Choroid plexus epithelial cell (primary cell): Measurements from ENCODE around the gene AFG1L.
"Not testable (repeated sequence)": the region's sequence is repeated elsewhere in the genome, so short reads cannot be mapped to it uniquely, and the experiment has no call there.

ENCODE experiments used
- DNase-seq: peaks from one replicate; pipeline ENCODE4 v3.0.0-alpha.2; 2010; ENCODE audit warnings: low read depth
- H3K4me3 ChIP-seq: 2 replicates; pipeline ENCODE4 v1.5.1; 2011; ENCODE audit warnings: low read depth, mild to moderate bottlenecking, control low read depth, low read length, moderate library complexity
- TF ChIP-seq, protein P1 (sequence below): conservative IDR thresholded peaks from 2 replicates; pipeline ENCODE4 v1.5.1; 2011; ENCODE audit warnings: low read depth, mild to moderate bottlenecking, control low read depth, inconsistent platforms, low read length, moderate library complexity

The AFG1L gene

DNA sequence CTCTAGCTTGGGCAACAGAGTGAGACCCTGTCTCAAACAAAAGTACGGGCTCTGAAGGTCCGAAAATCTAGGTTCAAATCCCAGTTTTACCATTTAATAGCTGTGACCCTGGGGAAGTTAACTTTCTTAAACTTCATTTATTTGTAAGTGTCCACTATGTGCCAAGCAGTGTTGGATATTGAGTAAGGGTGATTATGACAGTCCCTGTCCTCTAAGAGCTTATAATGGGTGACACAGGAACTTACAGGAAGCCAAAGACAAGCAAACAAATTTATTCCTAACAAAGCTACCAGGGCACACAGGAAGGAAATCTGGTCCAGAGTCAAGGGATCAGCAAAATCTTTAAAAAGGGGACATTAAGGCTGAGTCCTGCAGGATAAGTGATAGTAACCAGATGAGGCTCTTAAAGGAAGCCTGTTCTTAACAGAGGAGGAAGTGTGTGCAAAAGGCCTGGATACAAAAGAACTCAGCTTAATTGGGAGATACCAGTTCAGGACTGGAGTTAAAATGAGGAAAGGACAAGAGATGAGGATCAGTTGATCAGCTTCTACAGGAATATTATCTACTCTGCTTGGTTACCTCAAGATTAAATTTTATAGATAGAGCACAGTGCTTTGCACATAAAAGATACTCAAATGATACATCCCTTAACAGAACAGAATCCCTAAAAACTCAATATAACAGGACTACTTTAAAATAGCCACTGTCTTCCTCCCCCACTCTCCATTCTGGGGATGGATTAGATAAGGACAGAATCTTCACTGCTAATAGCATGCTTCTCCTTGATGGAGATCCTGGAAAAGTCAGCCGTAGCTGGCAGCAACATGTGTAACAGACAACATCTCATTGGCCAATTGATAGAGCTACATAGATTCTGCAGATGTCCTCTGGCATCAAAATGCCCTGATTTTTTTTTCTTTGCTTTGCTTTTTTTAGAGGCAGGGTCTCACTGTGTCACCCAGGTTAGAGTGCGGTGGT lies 40.1 kb upstream of the AFG1L start:
- no peak overlapping the region for H3K4me3 ChIP-seq
- DNase-seq, result no peak
- TF ChIP-seq, protein P1, sequence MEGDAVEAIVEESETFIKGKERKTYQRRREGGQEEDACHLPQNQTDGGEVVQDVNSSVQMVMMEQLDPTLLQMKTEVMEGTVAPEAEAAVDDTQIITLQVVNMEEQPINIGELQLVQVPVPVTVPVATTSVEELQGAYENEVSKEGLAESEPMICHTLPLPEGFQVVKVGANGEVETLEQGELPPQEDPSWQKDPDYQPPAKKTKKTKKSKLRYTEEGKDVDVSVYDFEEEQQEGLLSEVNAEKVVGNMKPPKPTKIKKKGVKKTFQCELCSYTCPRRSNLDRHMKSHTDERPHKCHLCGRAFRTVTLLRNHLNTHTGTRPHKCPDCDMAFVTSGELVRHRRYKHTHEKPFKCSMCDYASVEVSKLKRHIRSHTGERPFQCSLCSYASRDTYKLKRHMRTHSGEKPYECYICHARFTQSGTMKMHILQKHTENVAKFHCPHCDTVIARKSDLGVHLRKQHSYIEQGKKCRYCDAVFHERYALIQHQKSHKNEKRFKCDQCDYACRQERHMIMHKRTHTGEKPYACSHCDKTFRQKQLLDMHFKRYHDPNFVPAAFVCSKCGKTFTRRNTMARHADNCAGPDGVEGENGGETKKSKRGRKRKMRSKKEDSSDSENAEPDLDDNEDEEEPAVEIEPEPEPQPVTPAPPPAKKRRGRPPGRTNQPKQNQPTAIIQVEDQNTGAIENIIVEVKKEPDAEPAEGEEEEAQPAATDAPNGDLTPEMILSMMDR, result no peak

- peak; percentile 50 for DNase-seq
- H3K4me3 ChIP-seq, result peak overlapping the region; percentile 94
- TF ChIP-seq, protein P1, result no peak
Observed at GRCh38 chr6:108260126-108260808, 34.6 kb upstream of the AFG1L start.

- DNase-seq, result peak; percentile 98
- peak within 1 kb of the TSS; percentile 94 for H3K4me3 ChIP-seq
- TF ChIP-seq, protein P1, result peak; percentile 15
Observed at GRCh38 chr6:108260809-108261569, 33.9 kb upstream of the AFG1L start, which contains the start of gene SNX3. Gene SNX3 (minus strand): TSS chr6:108261040. CDS start chr6:108260921, 119 bp downstream.

GRCh38 chr6:108263371-108263770 lies 31.5 kb upstream of the AFG1L start:
- TF ChIP-seq, protein P1, result no peak
- no peak overlapping the region for H3K4me3 ChIP-seq
- DNase-seq, result no peak

DNA sequence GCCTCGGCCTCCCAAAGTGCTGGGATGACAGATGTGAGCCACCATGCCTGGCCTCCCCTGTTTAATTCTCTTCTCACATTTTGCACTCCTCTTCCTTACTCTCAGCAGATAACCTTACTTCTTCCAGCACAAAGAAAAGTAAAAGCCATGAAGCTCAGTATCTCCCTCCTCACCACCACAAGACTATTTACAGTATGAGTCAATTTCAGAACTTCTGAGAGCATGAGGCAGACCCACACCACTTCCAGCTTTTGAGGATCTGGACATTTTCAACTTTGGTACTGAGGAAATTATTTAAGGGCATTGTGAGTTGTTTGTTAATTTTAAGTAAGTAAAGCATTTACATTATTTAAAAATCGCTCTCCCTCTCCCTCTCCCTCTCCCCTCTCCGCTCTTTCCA lies 26.0 kb upstream of the AFG1L start:
- no peak overlapping the region for H3K4me3 ChIP-seq
- TF ChIP-seq, protein P1, result no peak
- no peak for DNase-seq

DNA sequence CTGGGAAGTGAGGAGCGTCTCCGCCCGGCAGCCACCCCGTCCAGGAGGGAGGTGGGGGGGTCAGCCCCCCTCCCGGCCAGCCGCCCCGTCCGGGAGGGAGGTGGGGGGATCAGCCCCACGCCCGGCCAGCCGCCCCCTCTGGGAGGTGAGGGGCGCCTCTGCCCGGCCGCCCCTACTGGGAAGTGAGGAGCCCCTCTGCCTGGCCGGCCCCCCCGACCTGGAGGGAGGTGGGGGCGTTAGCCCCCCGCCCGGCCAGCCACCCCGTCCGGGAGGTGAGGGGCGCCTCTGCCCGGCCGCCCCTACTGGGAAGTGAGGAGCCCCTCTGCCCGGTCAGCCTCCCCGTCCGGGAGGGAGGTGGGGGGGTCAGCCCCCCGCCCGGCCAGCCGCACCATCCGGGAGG lies 24.9 kb upstream of the AFG1L start:
- not testable (repeated sequence) for DNase-seq, H3K4me3 ChIP-seq

DNA sequence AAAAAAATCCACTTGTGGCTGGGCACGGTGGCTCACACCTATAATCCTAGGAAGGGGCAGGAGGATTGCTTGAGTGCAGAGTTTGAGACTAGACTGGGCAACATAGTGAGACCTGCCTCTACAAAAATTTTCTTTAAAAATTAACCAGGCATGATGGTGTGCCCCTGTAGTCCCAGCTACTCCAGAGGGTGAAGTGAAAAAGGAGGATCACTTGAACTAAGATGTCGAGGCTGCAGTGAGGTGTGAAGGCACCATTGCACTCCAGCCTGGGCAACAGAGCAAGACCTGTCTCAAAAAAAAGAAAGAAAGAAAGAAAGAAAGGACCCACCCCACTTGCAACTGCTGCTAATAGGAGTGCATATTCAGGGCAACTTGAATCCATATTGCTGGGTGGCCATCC lies 20.3 kb upstream of the AFG1L start:
- DNase-seq, result no peak
- H3K4me3 ChIP-seq, result no peak overlapping the region
- TF ChIP-seq, protein P1, result no peak
